Osteoblast (primary cell): Measurements from ENCODE around the gene PLIN3. TPM values are rescaled to one million over a fixed set of nuclear protein-coding genes. Genes with fewer than 3 reads are reported as not detected.

Source experiments
- DNase-seq: peaks from one replicate; pipeline ENCODE4 v3.0.0; 2011; ENCODE audit warnings: low spot score, mixed read lengths; ENCODE audit not compliant: insufficient read length; ENCODE audit errors: missing footprints
- H2AFZ ChIP-seq: 2 replicates; pipeline ENCODE4 v1.6.0; 2011; ENCODE audit warnings: mild to moderate bottlenecking, low read length
- H3K27ac ChIP-seq: 2 replicates; pipeline ENCODE4 v1.5.1; 2011; ENCODE audit warnings: mild to moderate bottlenecking, low read depth, low read length, moderate library complexity
- H3K27me3 ChIP-seq: 2 replicates; pipeline ENCODE4 v1.6.0; 2012; ENCODE audit warnings: mild to moderate bottlenecking, control low read depth, inconsistent platforms, low read length, moderate library complexity; ENCODE audit not compliant: insufficient read depth
- H3K36me3 ChIP-seq: 2 replicates; pipeline ENCODE4 v1.5.1; 2011; ENCODE audit warnings: mild to moderate bottlenecking, low read length, control low read depth, moderate library complexity; ENCODE audit not compliant: insufficient read depth
- H3K4me1 ChIP-seq: 2 replicates; pipeline ENCODE4 v1.5.1; 2011; ENCODE audit warnings: mild to moderate bottlenecking, low read length, control low read depth, moderate library complexity; ENCODE audit not compliant: insufficient read depth
- H3K4me2 ChIP-seq: 2 replicates; pipeline ENCODE4 v1.6.0; 2011; ENCODE audit warnings: mild to moderate bottlenecking, low read length; ENCODE audit not compliant: insufficient read depth
- H3K4me3 ChIP-seq: fragments of 200-600 bp; sonication (generic); 3 replicates; pipeline ENCODE4 v1.5.1; 2012; ENCODE audit warnings: mild to moderate bottlenecking, low read length, inconsistent platforms; ENCODE audit not compliant: insufficient read depth
- H3K79me2 ChIP-seq: 2 replicates; pipeline ENCODE4 v1.6.0; 2012; ENCODE audit warnings: mild to moderate bottlenecking, low read length, control low read depth, inconsistent platforms; ENCODE audit not compliant: insufficient read depth
- H3K9me3 ChIP-seq: 2 replicates; pipeline ENCODE4 v1.5.1; 2011; ENCODE audit warnings: low read depth, low read length, control low read depth
- H4K20me1 ChIP-seq: 2 replicates; pipeline ENCODE4 v1.6.0; 2012; ENCODE audit warnings: mild to moderate bottlenecking, low read length, control low read depth; ENCODE audit not compliant: insufficient read depth
- CTCF ChIP-seq: IDR thresholded peaks from 2 replicates; pipeline ENCODE4 v1.5.1; 2011; ENCODE audit warnings: mild to moderate bottlenecking, low read depth, low read length, moderate library complexity; ENCODE audit errors: extremely low read depth
- total RNA-seq: library from RNA; depleted of rRNA; stranded (reverse); fragments of >200 nt; gene quantifications from 2 replicates; pipeline ENCODE4 v1.2.3, GENCODE V29; 2012

PLIN3 gene
- total RNA-seq, 1 donor: 260 TPM

- Histone ChIP-seq H4K20me1 (no peaks in the 10 kb centered on the region), H3K4me2 (no peak overlapping the region), H3K27ac (no peak overlapping the region), H3K36me3 (no peaks in the 10 kb centered on the region), H2AFZ (no peak overlapping the region), H3K4me1 (peaks cover 5% of the 10 kb centered on the region), H3K27me3 (no peaks in the 10 kb centered on the region), H3K9me3 (no peaks in the 10 kb centered on the region), H3K79me2 (no peaks in the 10 kb centered on the region), H3K4me3 (no peak overlapping the region)
- TF ChIP-seq CTCF: no peak
- no peak for DNase-seq
These were observed 11.6 kb upstream of the PLIN3 start for GRCh38 chr19:4879041-4879440.

- Histone ChIP-seq H2AFZ (peak overlapping the region; percentile 78), H3K4me3 (peak overlapping the region; percentile 10), H3K4me2 (peak overlapping the region; percentile 18), H3K27me3 (no peaks in the 10 kb centered on the region), H3K79me2 (no peaks in the 10 kb centered on the region), H4K20me1 (no peaks in the 10 kb centered on the region), H3K4me1 (peaks cover 5% of the 10 kb centered on the region), H3K9me3 (no peaks in the 10 kb centered on the region), H3K27ac (no peak overlapping the region), H3K36me3 (no peaks in the 10 kb centered on the region)
- no peak for TF ChIP-seq CTCF
- no peak for DNase-seq
These were observed 11.1 kb upstream of the PLIN3 start for GRCh38 chr19:4878491-4878968.

GRCh38 chr19:4877753-4878490, 10.5 kb upstream of the PLIN3 start:
- Histone ChIP-seq H3K79me2 (no peaks in the 10 kb centered on the region), H3K9me3 (no peaks in the 10 kb centered on the region), H3K4me3 (peak overlapping the region; percentile 10), H2AFZ (peak overlapping the region; percentile 78), H4K20me1 (no peaks in the 10 kb centered on the region), H3K4me2 (peak overlapping the region; percentile 18), H3K27me3 (no peaks in the 10 kb centered on the region), H3K27ac (no peak overlapping the region), H3K4me1 (peaks cover 5% of the 10 kb centered on the region), H3K36me3 (no peaks in the 10 kb centered on the region)
- TF ChIP-seq CTCF: no peak
- DNase-seq: peak; percentile 90

GRCh38 chr19:4873930-4874329, 6.5 kb upstream of the PLIN3 start:
- H3K79me2 ChIP-seq: no peaks in the 10 kb centered on the region
- no peak overlapping the region for H3K4me3 ChIP-seq
- no peaks in the 10 kb centered on the region for H3K27me3 ChIP-seq
- no peak overlapping the region for H2AFZ ChIP-seq
- H3K9me3 ChIP-seq: no peaks in the 10 kb centered on the region
- H3K36me3 ChIP-seq: no peaks in the 10 kb centered on the region
- no peak for TF ChIP-seq CTCF
- DNase-seq: no peak
- no peaks in the 10 kb centered on the region for H4K20me1 ChIP-seq
- H3K4me1 ChIP-seq: peaks cover 15% of the 10 kb centered on the region
- no peak overlapping the region for H3K4me2 ChIP-seq
- H3K27ac ChIP-seq: no peak overlapping the region
